Prostate gland (tissue), 2 donors: Measurements from ENCODE around the gene HESX1. TPM values are rescaled to one million over a fixed set of nuclear protein-coding genes. Genes with fewer than 3 reads are reported as not detected.

Experiments
- DNase-seq: peaks from one replicate; pipeline ENCODE4 v3.0.0-alpha.2; 2019; ENCODE audit warnings: low spot score
- H3K27ac ChIP-seq, 2 donors: fragments of 200-600 bp; sonication (generic); 2 replicates each; pipeline ENCODE4 v1.5.1; 2017 to 2019
- H3K27me3 ChIP-seq: fragments of 200-600 bp; sonication (generic); replicated peaks from 2 replicates; pipeline ENCODE4 v1.5.1; 2019; ENCODE audit not compliant: insufficient read depth
- H3K36me3 ChIP-seq, 2 donors: fragments of 200-600 bp; sonication (generic); 1 replicate in 1 of 2; 2 replicates in 1 of 2; pipeline versions ENCODE4 v1.5.1 to v1.8.1; 2017 to 2019
- H3K4me1 ChIP-seq: fragments of 200-600 bp; sonication (generic); replicated peaks from 2 replicates; pipeline ENCODE4 v1.5.1; 2019
- H3K4me3 ChIP-seq, 2 donors: fragments of 200-600 bp; sonication (generic); 2 replicates each; pipeline ENCODE4 v1.5.1; 2017 to 2019
- H3K9me3 ChIP-seq: fragments of 200-600 bp; sonication (generic); 2 replicates; pipeline ENCODE4 v1.5.1; 2017
- POLR2A ChIP-seq: fragments of 450-650 bp; IDR thresholded peaks from one replicate; pipeline ENCODE4 v1.6.1; 2016; ENCODE audit warnings: antibody characterized with exemption, mild to moderate bottlenecking
- POLR2AphosphoS5 ChIP-seq: sonication (generic); formaldehyde crosslinking; IDR thresholded peaks from one replicate; pipeline ENCODE4 v1.6.1; 2017; ENCODE audit warnings: antibody characterized with exemption
- WGBS: methylation state at CpG from one replicate; pipeline ENCODE4 v1.1.5; 2018; 5-methylcytosine and 5-hydroxymethylcytosine counted together
- intact Hi-C: fragments of 100-400 bp; cut with DNase I; formaldehyde crosslinking; loops from one replicate; pipeline ENCODE4 v1.14.2; 2022
- total RNA-seq, 2 donors: library from RNA; depleted of rRNA; stranded (reverse); fragments of >200 nt; gene quantifications; one replicate each; pipeline ENCODE4 v1.1.0, GENCODE V29; 2016
- TF ChIP-seq, protein P1 (sequence below), 4 experiments: fragments of 200-600 bp in 2 of 4; fragments of 450-650 bp in 2 of 4; sonication (generic) in 2 of 4; IDR thresholded peaks; 1 replicate in 3 of 4; 2 replicates in 1 of 4; pipeline ENCODE4 v1.5.1; 2016 to 2019; ENCODE audit warnings: antibody characterized with exemption in 4 of 4, mild to moderate bottlenecking in 2 of 4, moderate library complexity in 2 of 4

Gene HESX1
- total RNA-seq, 2 donors from 2014 or later: 0.23 to 3.6 TPM

DNA sequence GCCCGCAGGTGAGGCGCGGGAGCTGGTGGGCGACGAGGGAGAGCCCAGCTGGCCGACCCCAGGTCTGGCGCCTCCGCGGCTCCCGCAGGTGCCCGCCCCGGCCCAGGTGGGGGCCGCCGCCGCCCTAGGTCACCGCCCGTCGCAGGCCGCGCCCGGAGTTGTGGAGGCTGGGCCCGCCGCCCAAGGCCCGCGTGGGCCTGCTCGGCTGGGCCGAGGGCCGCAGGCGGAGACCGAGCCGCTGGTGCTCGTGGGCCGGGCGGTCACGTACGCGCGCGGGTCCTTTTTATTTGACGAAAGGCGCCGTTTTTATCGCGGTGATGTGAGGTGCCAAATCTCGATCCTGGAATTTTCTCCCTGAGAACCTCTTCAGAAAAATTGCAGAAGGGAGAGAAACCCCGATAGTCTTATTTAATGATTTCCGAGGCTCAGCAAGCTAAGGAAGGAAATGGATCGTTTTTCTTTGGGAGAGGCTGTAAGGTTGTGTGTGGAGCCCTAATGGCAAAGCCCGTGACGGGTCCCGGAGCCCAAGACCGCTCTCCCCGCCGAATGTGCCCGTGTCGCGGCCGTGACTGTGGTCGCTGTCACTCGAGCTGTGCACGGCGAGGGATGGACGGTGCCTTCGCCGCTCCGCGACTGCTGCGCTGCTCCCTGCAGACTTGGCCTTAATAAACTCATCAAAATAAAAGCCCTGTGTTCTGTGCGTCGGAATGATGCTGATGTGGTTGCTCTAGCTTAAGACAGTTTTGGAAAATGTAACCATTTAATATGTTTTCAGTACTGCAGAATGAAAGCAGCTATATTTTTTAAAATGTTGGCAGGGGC, 28.4 kb upstream of the HESX1 start:
- DNase-seq: peak; percentile 45
- peak overlapping the region; percentile 82 to 83 for H3K4me3 ChIP-seq
- H3K9me3 ChIP-seq: no peaks in the 10 kb centered on the region
- under 1% methylated on average over 49 of the region's 70 CpGs for WGBS
- peaks cover 3% of the 10 kb centered on the region for H3K4me1 ChIP-seq
- H3K36me3 ChIP-seq: no peaks in the 10 kb centered on the region
- H3K27me3 ChIP-seq: no peaks in the 10 kb centered on the region
- TF ChIP-seq POLR2A: peak; percentile 35
- TF ChIP-seq, protein P1, sequence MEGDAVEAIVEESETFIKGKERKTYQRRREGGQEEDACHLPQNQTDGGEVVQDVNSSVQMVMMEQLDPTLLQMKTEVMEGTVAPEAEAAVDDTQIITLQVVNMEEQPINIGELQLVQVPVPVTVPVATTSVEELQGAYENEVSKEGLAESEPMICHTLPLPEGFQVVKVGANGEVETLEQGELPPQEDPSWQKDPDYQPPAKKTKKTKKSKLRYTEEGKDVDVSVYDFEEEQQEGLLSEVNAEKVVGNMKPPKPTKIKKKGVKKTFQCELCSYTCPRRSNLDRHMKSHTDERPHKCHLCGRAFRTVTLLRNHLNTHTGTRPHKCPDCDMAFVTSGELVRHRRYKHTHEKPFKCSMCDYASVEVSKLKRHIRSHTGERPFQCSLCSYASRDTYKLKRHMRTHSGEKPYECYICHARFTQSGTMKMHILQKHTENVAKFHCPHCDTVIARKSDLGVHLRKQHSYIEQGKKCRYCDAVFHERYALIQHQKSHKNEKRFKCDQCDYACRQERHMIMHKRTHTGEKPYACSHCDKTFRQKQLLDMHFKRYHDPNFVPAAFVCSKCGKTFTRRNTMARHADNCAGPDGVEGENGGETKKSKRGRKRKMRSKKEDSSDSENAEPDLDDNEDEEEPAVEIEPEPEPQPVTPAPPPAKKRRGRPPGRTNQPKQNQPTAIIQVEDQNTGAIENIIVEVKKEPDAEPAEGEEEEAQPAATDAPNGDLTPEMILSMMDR (IDR thresholded peaks at IDR 0.05): no peak
- TF ChIP-seq POLR2AphosphoS5: peak; percentile 54
- intact Hi-C loops: loop anchor here (5.0 to 10.0 kb wide), 3 partner anchors 231 to 523 kb away; partner anchors contain the start of gene ARF4
- H3K27ac ChIP-seq: peak overlapping the region; percentile 88 to 93

DNA sequence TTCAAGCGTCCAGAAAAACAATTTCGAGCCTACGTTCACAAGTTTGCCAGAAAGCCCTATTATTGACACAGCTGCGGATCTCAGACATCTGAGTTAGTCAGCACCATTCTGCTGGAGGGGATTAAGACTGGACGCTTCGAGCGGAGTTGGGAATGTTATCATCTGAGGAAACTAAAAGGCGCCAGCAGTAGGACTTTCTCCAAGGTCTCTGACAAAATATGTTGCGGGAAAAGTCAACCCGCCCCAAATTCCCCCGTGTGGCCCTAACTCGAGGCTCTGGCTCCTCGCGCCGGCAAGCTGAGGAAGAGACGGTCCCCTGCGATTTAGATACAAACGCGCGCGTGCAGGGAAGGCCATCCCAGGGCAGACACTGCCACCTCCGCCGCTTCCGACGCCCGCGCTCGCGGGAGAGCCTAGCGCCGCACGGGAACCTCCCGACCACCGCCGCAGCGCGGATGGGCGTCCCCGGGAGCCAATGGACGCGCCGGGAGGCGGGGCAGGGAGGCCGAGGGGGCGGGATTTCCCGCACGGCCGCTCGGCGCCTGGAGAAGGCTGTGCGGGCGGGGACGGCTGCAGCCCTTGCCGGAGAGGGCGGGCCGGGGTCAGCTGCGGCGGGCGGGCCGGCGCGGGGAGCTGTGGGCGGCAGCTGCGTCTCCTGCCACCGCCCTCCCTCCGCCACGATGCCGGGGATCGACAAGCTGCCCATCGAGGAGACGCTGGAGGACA, 27.6 kb upstream of the HESX1 start, which contains the start of gene APPL1:
Gene APPL1 (plus strand): TSS at position 526 of the 726 bp plus-strand sequence. CDS start 155 bp downstream, at position 681.
- H3K4me3 ChIP-seq: peak within 1 kb of the TSS; percentile 82 to 83
- intact Hi-C loops: loop anchor here (5.0 to 10.0 kb wide), 3 partner anchors 230 to 523 kb away; partner anchors contain the start of gene ARF4
- no peaks in the 10 kb centered on the region for H3K36me3 ChIP-seq
- WGBS: under 1% methylated on average over 44 of the region's 71 CpGs
- no peaks in the 10 kb centered on the region for H3K9me3 ChIP-seq
- peak; percentile 91 for DNase-seq
- peaks cover 3% of the 10 kb centered on the region for H3K4me1 ChIP-seq
- TF ChIP-seq POLR2AphosphoS5 (peak; percentile 72), POLR2A (peak; percentile 81)
- TF ChIP-seq, protein P1 (IDR thresholded peaks at IDR 0.05): peak in 1 of 4 experiments; percentile 25
- H3K27ac ChIP-seq: peak within 1 kb of the TSS; percentile 88 to 93
- H3K27me3 ChIP-seq: no peaks in the 10 kb centered on the region

DNA sequence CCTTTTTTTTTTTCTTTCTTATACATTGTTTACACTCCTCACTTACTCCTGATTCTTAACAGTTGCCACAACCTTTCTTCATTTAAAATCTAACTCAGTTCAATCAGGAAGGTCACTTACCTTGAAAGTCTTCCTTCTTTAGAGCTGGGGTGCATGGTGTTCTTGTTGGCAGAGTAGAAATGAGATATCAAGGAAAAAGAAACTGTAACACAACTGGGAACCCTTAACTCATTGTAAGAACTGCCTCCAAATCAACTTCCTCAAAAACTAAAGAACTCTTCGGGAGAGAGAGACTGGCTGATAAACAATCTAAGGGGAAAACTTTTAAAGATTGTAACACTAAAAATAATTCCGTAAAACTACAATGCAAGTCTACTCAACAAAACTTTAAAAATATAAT, 26.4 kb upstream of the HESX1 start:
- no peaks in the 10 kb centered on the region for H3K27me3 ChIP-seq
- 67% methylated on average over 2 of the region's 2 CpGs for WGBS
- H3K27ac ChIP-seq: no peak overlapping the region
- intact Hi-C loops: loop anchor here (5.0 to 10.0 kb wide), 3 partner anchors 229 to 521 kb away; partner anchors contain the start of gene ARF4
- H3K36me3 ChIP-seq: no peaks in the 10 kb centered on the region
- TF ChIP-seq POLR2AphosphoS5 (no peak), POLR2A (no peak)
- TF ChIP-seq, protein P1 (IDR thresholded peaks at IDR 0.05): no peak
- H3K4me3 ChIP-seq: no peak overlapping the region
- H3K9me3 ChIP-seq: no peaks in the 10 kb centered on the region
- peaks cover 3% of the 10 kb centered on the region for H3K4me1 ChIP-seq
- DNase-seq: no peak

DNA sequence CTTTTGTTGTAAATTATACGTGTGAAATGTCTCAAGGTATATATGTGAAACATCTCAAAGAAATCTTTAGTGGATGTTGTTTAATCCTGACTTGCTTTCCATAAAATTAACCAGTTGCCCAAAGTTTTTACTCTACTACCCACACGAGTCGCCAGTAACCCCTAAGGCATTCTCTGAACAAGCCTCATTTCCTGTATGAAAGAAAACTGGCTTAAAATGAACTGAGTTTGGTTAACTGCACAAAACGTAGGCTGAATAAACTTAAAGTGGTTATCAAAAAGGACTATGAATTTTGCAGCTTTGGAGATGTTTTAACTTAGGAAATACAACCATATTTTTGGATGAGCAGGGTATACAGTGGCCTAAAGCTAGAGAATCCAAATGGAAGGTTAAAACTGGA, 25.1 kb upstream of the HESX1 start:
- H3K27me3 ChIP-seq: no peaks in the 10 kb centered on the region
- no peaks in the 10 kb centered on the region for H3K36me3 ChIP-seq
- 79% methylated on average over 4 of the region's 4 CpGs for WGBS
- no peak overlapping the region for H3K4me3 ChIP-seq
- no peaks in the 10 kb centered on the region for H3K9me3 ChIP-seq
- H3K27ac ChIP-seq: no peak overlapping the region
- intact Hi-C loops: loop anchor here (5.0 to 10.0 kb wide), 3 partner anchors 228 to 520 kb away; partner anchors contain the start of gene ARF4
- peaks cover 3% of the 10 kb centered on the region for H3K4me1 ChIP-seq
- TF ChIP-seq POLR2AphosphoS5 (no peak), POLR2A (no peak)
- TF ChIP-seq, protein P1 (IDR thresholded peaks at IDR 0.05): no peak
- DNase-seq: no peak
